ENCODE results near the gene DNAJC1. TPM values are rescaled to one million over a fixed set of nuclear protein-coding genes. Genes with fewer than 3 reads are reported as not detected.

Gene DNAJC1
- total RNA-seq, 1 experiment from 2014 or later: 12.9 TPM

DNA sequence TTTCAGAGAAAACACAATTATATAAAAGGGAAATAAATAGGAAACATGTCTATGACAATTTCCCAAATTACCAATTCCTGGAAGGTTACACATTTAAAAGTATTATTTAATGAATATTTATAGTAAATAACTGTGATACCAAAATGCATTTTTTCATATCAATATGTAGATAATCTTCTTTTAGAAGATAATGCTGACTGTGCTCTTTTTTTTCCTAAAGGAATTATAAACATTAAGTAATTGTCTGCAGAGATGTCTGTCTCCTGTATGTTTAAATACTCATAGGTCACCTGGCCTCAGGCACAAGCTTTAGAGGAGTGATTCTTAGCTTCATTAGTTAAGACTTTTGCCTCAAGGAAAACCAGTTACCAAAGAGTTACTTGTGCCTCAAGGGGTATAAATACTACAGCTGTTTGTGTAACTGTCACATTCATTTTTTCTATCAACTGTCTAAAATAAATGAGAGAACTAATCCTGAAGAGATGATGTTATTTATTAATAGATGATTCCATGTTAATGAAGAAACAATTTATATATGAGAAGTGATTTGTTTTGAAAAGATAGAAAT is 77.1 kb downstream of the DNAJC1 start:
- DNase-seq (ENCODE audit: low read depth, low spot score) (no peak), ATAC-seq (no peak)
- intact Hi-C loops (cut with micrococcal nuclease; ENCODE audit: unreplicated experiment) (no loop called here), in situ Hi-C loops (cut with HindIII; ENCODE audit: low pct_unique_long_range_greater_than_20kb, low sequenced_read_pairs) (no loop called here)
- Histone ChIP-seq H3K27ac (ENCODE audit: low read length) (peak overlapping the region; percentile 7; the same call in 1 of the 2 replicates), H3K9me3 (ENCODE audit: control insufficient read depth, insufficient read depth, low read depth, low read length) (no peaks in the 10 kb centered on the region), H3K4me3 (ENCODE audit: low read depth in 2 of 2, low read length in 2 of 2) (no peak overlapping the region), H3K4me1 (ENCODE audit: control insufficient read depth, insufficient read depth, low read length) (peaks cover 12% of the 10 kb centered on the region), H3K27me3 (ENCODE audit: control insufficient read depth, insufficient read depth, low read length) (no peaks in the 10 kb centered on the region), H3K36me3 (ENCODE audit: control insufficient read depth, insufficient read depth, low read length) (no peaks in the 10 kb centered on the region)
- TF ChIP-seq, protein P1, sequence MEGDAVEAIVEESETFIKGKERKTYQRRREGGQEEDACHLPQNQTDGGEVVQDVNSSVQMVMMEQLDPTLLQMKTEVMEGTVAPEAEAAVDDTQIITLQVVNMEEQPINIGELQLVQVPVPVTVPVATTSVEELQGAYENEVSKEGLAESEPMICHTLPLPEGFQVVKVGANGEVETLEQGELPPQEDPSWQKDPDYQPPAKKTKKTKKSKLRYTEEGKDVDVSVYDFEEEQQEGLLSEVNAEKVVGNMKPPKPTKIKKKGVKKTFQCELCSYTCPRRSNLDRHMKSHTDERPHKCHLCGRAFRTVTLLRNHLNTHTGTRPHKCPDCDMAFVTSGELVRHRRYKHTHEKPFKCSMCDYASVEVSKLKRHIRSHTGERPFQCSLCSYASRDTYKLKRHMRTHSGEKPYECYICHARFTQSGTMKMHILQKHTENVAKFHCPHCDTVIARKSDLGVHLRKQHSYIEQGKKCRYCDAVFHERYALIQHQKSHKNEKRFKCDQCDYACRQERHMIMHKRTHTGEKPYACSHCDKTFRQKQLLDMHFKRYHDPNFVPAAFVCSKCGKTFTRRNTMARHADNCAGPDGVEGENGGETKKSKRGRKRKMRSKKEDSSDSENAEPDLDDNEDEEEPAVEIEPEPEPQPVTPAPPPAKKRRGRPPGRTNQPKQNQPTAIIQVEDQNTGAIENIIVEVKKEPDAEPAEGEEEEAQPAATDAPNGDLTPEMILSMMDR (IDR thresholded peaks at IDR 0.05): no peak
- TF ChIP-seq, protein P2, sequence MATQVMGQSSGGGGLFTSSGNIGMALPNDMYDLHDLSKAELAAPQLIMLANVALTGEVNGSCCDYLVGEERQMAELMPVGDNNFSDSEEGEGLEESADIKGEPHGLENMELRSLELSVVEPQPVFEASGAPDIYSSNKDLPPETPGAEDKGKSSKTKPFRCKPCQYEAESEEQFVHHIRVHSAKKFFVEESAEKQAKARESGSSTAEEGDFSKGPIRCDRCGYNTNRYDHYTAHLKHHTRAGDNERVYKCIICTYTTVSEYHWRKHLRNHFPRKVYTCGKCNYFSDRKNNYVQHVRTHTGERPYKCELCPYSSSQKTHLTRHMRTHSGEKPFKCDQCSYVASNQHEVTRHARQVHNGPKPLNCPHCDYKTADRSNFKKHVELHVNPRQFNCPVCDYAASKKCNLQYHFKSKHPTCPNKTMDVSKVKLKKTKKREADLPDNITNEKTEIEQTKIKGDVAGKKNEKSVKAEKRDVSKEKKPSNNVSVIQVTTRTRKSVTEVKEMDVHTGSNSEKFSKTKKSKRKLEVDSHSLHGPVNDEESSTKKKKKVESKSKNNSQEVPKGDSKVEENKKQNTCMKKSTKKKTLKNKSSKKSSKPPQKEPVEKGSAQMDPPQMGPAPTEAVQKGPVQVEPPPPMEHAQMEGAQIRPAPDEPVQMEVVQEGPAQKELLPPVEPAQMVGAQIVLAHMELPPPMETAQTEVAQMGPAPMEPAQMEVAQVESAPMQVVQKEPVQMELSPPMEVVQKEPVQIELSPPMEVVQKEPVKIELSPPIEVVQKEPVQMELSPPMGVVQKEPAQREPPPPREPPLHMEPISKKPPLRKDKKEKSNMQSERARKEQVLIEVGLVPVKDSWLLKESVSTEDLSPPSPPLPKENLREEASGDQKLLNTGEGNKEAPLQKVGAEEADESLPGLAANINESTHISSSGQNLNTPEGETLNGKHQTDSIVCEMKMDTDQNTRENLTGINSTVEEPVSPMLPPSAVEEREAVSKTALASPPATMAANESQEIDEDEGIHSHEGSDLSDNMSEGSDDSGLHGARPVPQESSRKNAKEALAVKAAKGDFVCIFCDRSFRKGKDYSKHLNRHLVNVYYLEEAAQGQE (IDR thresholded peaks at IDR 0.05; ENCODE audit: insufficient read depth in 1 of 2, low read depth in 2 of 2, low read length in 1 of 2): no peak
- TF ChIP-seq TCF7L2 (IDR thresholded peaks at IDR 0.05; ENCODE audit: low read depth, low read length) (no peak), SIN3A (IDR thresholded peaks at IDR 0.05; ENCODE audit: borderline replicate concordance, insufficient read depth, low read depth, low read length) (no peak), POLR2AphosphoS5 (IDR thresholded peaks at IDR 0.05; ENCODE audit: low read depth, low read length) (no peak)
- BruUV-seq (replicated peaks): no TSS peak
- CTCF ChIA-PET: no interaction called here
- POLR2A ChIA-PET: no interaction called here

DNA sequence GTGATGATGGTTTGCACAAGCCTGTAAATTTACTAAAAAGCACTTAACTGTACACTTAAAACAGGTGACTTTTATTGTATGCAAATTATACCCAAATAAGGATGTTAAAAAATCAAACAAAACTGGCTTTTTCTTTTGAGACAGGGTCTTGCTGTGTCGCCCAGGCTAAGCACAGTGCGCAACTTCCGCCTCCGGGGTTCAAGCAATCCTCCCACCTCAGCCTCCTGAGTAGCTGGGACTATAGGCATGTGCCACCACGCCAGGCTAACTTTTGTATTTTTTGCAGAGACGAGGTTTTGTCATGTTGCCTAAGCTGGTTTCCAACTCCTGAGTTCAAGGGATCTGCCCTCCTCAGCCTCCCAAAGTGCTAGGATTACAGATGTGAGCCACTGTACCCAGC is 77.7 kb downstream of the DNAJC1 start:
- no peak for ATAC-seq
- Histone ChIP-seq H3K4me3 (ENCODE audit: low read depth in 2 of 2, low read length in 2 of 2) (no peak overlapping the region), H3K9me3 (ENCODE audit: control insufficient read depth, insufficient read depth, low read depth, low read length) (no peaks in the 10 kb centered on the region), H3K4me1 (ENCODE audit: control insufficient read depth, insufficient read depth, low read length) (peaks cover 12% of the 10 kb centered on the region), H3K27me3 (ENCODE audit: control insufficient read depth, insufficient read depth, low read length) (no peaks in the 10 kb centered on the region), H3K36me3 (ENCODE audit: control insufficient read depth, insufficient read depth, low read length) (no peaks in the 10 kb centered on the region), H3K27ac (ENCODE audit: low read length) (no peak overlapping the region)
- no TSS peak for BruUV-seq (replicated peaks)
- TF ChIP-seq, protein P2 (IDR thresholded peaks at IDR 0.05; ENCODE audit: insufficient read depth in 1 of 2, low read depth in 2 of 2, low read length in 1 of 2): no peak
- TF ChIP-seq POLR2AphosphoS5 (IDR thresholded peaks at IDR 0.05; ENCODE audit: low read depth, low read length) (no peak), SIN3A (IDR thresholded peaks at IDR 0.05; ENCODE audit: borderline replicate concordance, insufficient read depth, low read depth, low read length) (no peak), TCF7L2 (IDR thresholded peaks at IDR 0.05; ENCODE audit: low read depth, low read length) (no peak)
- TF ChIP-seq, protein P1 (IDR thresholded peaks at IDR 0.05): no peak
- in situ Hi-C loops (cut with HindIII; ENCODE audit: low pct_unique_long_range_greater_than_20kb, low sequenced_read_pairs) (no loop called here), intact Hi-C loops (cut with micrococcal nuclease; ENCODE audit: unreplicated experiment) (no loop called here)
- CTCF ChIA-PET: no interaction called here
- DNase-seq (ENCODE audit: low read depth, low spot score): no peak
- POLR2A ChIA-PET: no interaction called here

All from Panc1 (cell line).